IMR-90 (cell line): ENCODE data around the gene DRC3. TPM values are rescaled to one million over a fixed set of nuclear protein-coding genes. Genes with fewer than 3 reads are reported as not detected.

Experiments used
- ATAC-seq: fragments of 200-7000 bp; cut with Tn5 transposase; 2 replicates; pipeline ENCODE4 v1.9.1; 2020; ENCODE audit warnings: low read depth, mild to moderate bottlenecking, moderate library complexity
- BruUV-seq: library from RNA; stranded (reverse); fragments of 400-500 nt; replicated peaks from 2 replicates; lab custom pipeline; 2021; lab: Mats Ljungman, UMichigan
- CTCF ChIA-PET: fragments of 300-600 bp; formaldehyde crosslinking; extraction: SDS; loops from one replicate; lab custom pipeline; 2021; ENCODE audit warnings: antibody characterized with exemption; lab: Yijun Ruan, JAX
- POLR2A ChIA-PET: fragments of 300-600 bp; sonication (Branson Sonifier 250); formaldehyde crosslinking; loops from one replicate; lab custom pipeline; 2022; ENCODE audit warnings: antibody characterized with exemption; ENCODE audit not compliant: unreplicated experiment; lab: Charles Lee
- DNase-seq: peaks from one replicate; pipeline ENCODE4 v3.0.0; 2013
- H2AFZ ChIP-seq: replicated peaks from 2 replicates; pipeline ENCODE3; 2013; ENCODE audit warnings: low read length, mild to moderate bottlenecking; ENCODE audit not compliant: poor library complexity
- H2AK5ac ChIP-seq: 2 replicates; pipeline ENCODE4 v1.6.1; 2013; ENCODE audit warnings: low read depth, low read length, inconsistent platforms
- H2AK9ac ChIP-seq: replicated peaks from 2 replicates; pipeline ENCODE3; 2013; ENCODE audit warnings: mild to moderate bottlenecking, low read depth, low read length, moderate library complexity; ENCODE audit not compliant: poor library complexity
- H2BK120ac ChIP-seq: 2 replicates; pipeline ENCODE4 v1.6.1; 2013; ENCODE audit warnings: low read depth, low read length, inconsistent platforms
- H2BK15ac ChIP-seq: 3 replicates; pipeline ENCODE4 v1.6.1; 2013; ENCODE audit warnings: low read depth, low read length, inconsistent platforms
- H2BK20ac ChIP-seq: 2 replicates; pipeline ENCODE4 v1.6.1; 2013; ENCODE audit warnings: low read depth, mild to moderate bottlenecking, inconsistent platforms, low read length, moderate library complexity
- H2BK5ac ChIP-seq: 2 replicates; pipeline ENCODE4 v1.6.1; 2013; ENCODE audit warnings: mild to moderate bottlenecking, low read depth, low read length, inconsistent platforms; ENCODE audit not compliant: poor library complexity, severe bottlenecking
- H3K14ac ChIP-seq: replicated peaks from 2 replicates; pipeline ENCODE4 v1.6.1; 2013; ENCODE audit warnings: low read depth, low read length, inconsistent platforms
- H3K18ac ChIP-seq: 2 replicates; pipeline ENCODE4 v1.6.1; 2013; ENCODE audit warnings: low read depth, low read length, control low read depth
- H3K23ac ChIP-seq: 2 replicates; pipeline ENCODE4 v1.6.1; 2013; ENCODE audit warnings: low read depth, low read length, inconsistent platforms
- H3K27ac ChIP-seq: 2 replicates; pipeline ENCODE4 v1.5.1; 2013; ENCODE audit warnings: mild to moderate bottlenecking, control low read depth, low read length; ENCODE audit not compliant: insufficient read depth
- H3K27me3 ChIP-seq: 2 replicates; pipeline ENCODE4 v1.6.1; 2013; ENCODE audit warnings: low read length; ENCODE audit not compliant: control insufficient read depth, insufficient read depth
- H3K36me3 ChIP-seq: 2 replicates; pipeline ENCODE4 v1.6.1; 2013; ENCODE audit warnings: low read length, mixed read lengths; ENCODE audit not compliant: control insufficient read depth, insufficient read depth
- H3K4ac ChIP-seq: 2 replicates; pipeline ENCODE4 v1.6.1; 2013; ENCODE audit warnings: low read depth, low read length, inconsistent platforms
- H3K4me1 ChIP-seq: 2 replicates; pipeline ENCODE4 v1.6.1; 2013; ENCODE audit warnings: low read length, mixed read lengths; ENCODE audit not compliant: control insufficient read depth, insufficient read depth
- H3K4me2 ChIP-seq: 2 replicates; pipeline ENCODE4 v1.6.1; 2013; ENCODE audit warnings: low read depth, mild to moderate bottlenecking, control low read depth, low read length, moderate library complexity
- H3K4me3 ChIP-seq: 2 replicates; pipeline ENCODE4 v1.5.1; 2013; ENCODE audit warnings: low read depth, mild to moderate bottlenecking, control low read depth, low read length, moderate library complexity; ENCODE audit not compliant: insufficient read depth
- H3K56ac ChIP-seq: 2 replicates; pipeline ENCODE4 v1.6.1; 2013; ENCODE audit warnings: low read length, inconsistent platforms; ENCODE audit not compliant: insufficient read depth; ENCODE audit errors: extremely low read depth
- H3K79me1 ChIP-seq, 2 experiments: 2 replicates each; pipeline ENCODE4 v1.6.1; 2013; ENCODE audit warnings: low read length in 2 of 2, inconsistent platforms in 1 of 2, low read depth in 1 of 2
- H3K9ac ChIP-seq: 2 replicates; pipeline ENCODE4 v1.6.1; 2013; ENCODE audit warnings: low read depth, low read length, control low read depth
- H3K9me1 ChIP-seq: 2 replicates; pipeline ENCODE4 v1.6.1; 2013; ENCODE audit warnings: low read length, inconsistent platforms; ENCODE audit not compliant: insufficient read depth
- H3K9me3 ChIP-seq: 2 replicates; pipeline ENCODE4 v1.6.1; 2013; ENCODE audit warnings: low read length; ENCODE audit not compliant: control insufficient read depth, insufficient read depth
- H4K20me1 ChIP-seq: 2 replicates; pipeline ENCODE4 v1.6.1; 2013; ENCODE audit warnings: low read length, inconsistent platforms; ENCODE audit not compliant: insufficient read depth
- H4K5ac ChIP-seq: 2 replicates; pipeline ENCODE4 v1.6.1; 2013; ENCODE audit warnings: mild to moderate bottlenecking, low read depth, low read length, control low read depth
- H4K8ac ChIP-seq, 2 experiments: 2 replicates each; pipeline ENCODE4 v1.6.1; 2013; ENCODE audit warnings: low read depth in 2 of 2, low read length in 2 of 2, control low read depth in 1 of 2, inconsistent platforms in 1 of 2
- H4K91ac ChIP-seq: 2 replicates; pipeline ENCODE4 v1.6.1; 2013; ENCODE audit warnings: low read depth, low read length, inconsistent platforms; ENCODE audit not compliant: insufficient read depth
- CEBPB ChIP-seq: IDR thresholded peaks from 2 replicates; pipeline ENCODE4 v1.6.1; 2012; ENCODE audit warnings: low read depth, low read length, improper control_type of control experiment
- CTCF ChIP-seq: conservative IDR thresholded peaks from 2 replicates; pipeline ENCODE4 v1.5.1; 2012; ENCODE audit warnings: mild to moderate bottlenecking, low read depth, low read length, improper control_type of control experiment
- ELK1 ChIP-seq: fragments of 150-350 bp; IDR thresholded peaks from 2 replicates; pipeline ENCODE4 v1.6.1; 2016; ENCODE audit warnings: low read depth, mild to moderate bottlenecking, low read length, moderate library complexity, borderline replicate concordance
- NFE2L2 ChIP-seq: fragments of 150-350 bp; IDR thresholded peaks from 2 replicates; pipeline ENCODE4 v1.6.1; 2016; ENCODE audit warnings: low read depth, mild to moderate bottlenecking, low read length
- POLR2A ChIP-seq: IDR thresholded peaks from 2 replicates; pipeline ENCODE4 v1.6.1; 2012; ENCODE audit warnings: mild to moderate bottlenecking, low read depth, low read length
- RAD21 ChIP-seq: IDR thresholded peaks from 2 replicates; pipeline ENCODE4 v1.6.1; 2012; ENCODE audit warnings: low read length, improper control_type of control experiment
- RFX5 ChIP-seq: IDR thresholded peaks from 2 replicates; pipeline ENCODE4 v1.8.0; 2012; ENCODE audit warnings: low read depth, mild to moderate bottlenecking, low read length, moderate library complexity
- WGBS, 2 experiments: methylation state at CpG; one replicate each; pipeline versions ENCODE4 v1.1.5 to v1.1.7; 2013; ENCODE audit warnings: missing lambda C conversion rate in 2 of 2; ENCODE audit not compliant: insufficient read length in 1 of 2; ENCODE audit errors: extremely low coverage in 2 of 2; 5-methylcytosine and 5-hydroxymethylcytosine counted together
- dilution Hi-C: fragments of 300-500 bp; cut with HindIII; formaldehyde crosslinking; loops from one replicate; pipeline ENCODE4 v1.14.3; 2018; ENCODE audit warnings: low sequenced_read_pairs; ENCODE audit not compliant: unreplicated experiment
- in situ Hi-C: fragments of 300-500 bp; cut with MboI; formaldehyde crosslinking; loops from 3 replicates; pipeline ENCODE4 v1.14.3; 2019; ENCODE audit warnings: low sequenced_read_pairs, inconsistent platforms, mixed read lengths
- intact Hi-C: fragments of 100-400 bp; cut with micrococcal nuclease; formaldehyde crosslinking; loops from 2 replicates; pipeline ENCODE4 v1.10.0; 2022
- polyA plus RNA-seq, 3 experiments: library from polyadenylated mRNA; depleted of rRNA; stranded (reverse); fragments of >200 nt; gene quantifications; 2 replicates each; pipeline ENCODE4 v1.2.3, GENCODE V29; 2012; ENCODE audit warnings: low replicate concordance in 1 of 3
- total RNA-seq: library from RNA; depleted of rRNA; stranded (reverse); fragments of >200 nt; gene quantifications from 2 replicates; pipeline ENCODE4 v1.2.3, GENCODE V29; 2012

Gene DRC3
- total and polyA plus RNA-seq, 2 of the 4 experiments (the other 2 are of a cell fraction): 0.55 to 0.72 TPM

GRCh38 chr17:17966399-17966798 lies 6.3 kb upstream of the DRC3 start:
- no peaks in the 10 kb centered on the region for H3K36me3 ChIP-seq
- H3K14ac ChIP-seq: no peak overlapping the region
- H3K56ac ChIP-seq: no peak overlapping the region
- no TSS peak for BruUV-seq
- no peak overlapping the region; the same call in 1 of the 2 replicates for H4K5ac ChIP-seq
- H3K4me2 ChIP-seq: no peak overlapping the region
- H3K18ac ChIP-seq: no peak overlapping the region
- WGBS, 2 experiments: no CpG with 5 or more reads among the region's 3 CpGs
- H3K9me3 ChIP-seq: no peaks in the 10 kb centered on the region
- no peak overlapping the region for H3K4ac ChIP-seq
- H2BK15ac ChIP-seq: no peak overlapping the region
- H3K4me3 ChIP-seq: no peak overlapping the region
- no peak overlapping the region for H4K8ac ChIP-seq
- ChIA-PET CTCF (no interaction called here), POLR2A (interaction anchor here (0.6 kb wide), 1 partner anchor 52 kb away, joined by 3 read pairs; no protein-coding TSS in a partner anchor)
- TF ChIP-seq RAD21 (no peak), RFX5 (no peak), CEBPB (no peak), ELK1 (no peak), NFE2L2 (no peak), CTCF (no peak), POLR2A (no peak)
- H2AK5ac ChIP-seq: no peak overlapping the region
- intact Hi-C loops (no loop called here), in situ Hi-C loops (no loop called here), dilution Hi-C loops (no loop called here)
- H3K9ac ChIP-seq: no peak overlapping the region
- H3K27ac ChIP-seq: no peak overlapping the region
- DNase-seq (no peak), ATAC-seq (no peak)
- H3K79me1 ChIP-seq: peaks cover 24 to 73% of the 10 kb centered on the region in 2 experiments
- no peak overlapping the region for H2BK5ac ChIP-seq
- H3K4me1 ChIP-seq: peaks cover 19% of the 10 kb centered on the region
- no peak overlapping the region for H2AK9ac ChIP-seq
- H2BK120ac ChIP-seq: no peak overlapping the region
- peak overlapping the region; percentile 43; the same call in 1 of the 2 replicates for H3K23ac ChIP-seq
- H3K9me1 ChIP-seq: peaks cover 12% of the 10 kb centered on the region
- no peak overlapping the region for H2BK20ac ChIP-seq
- H2AFZ ChIP-seq: no peak overlapping the region
- no peak overlapping the region for H4K91ac ChIP-seq
- H3K27me3 ChIP-seq: no peaks in the 10 kb centered on the region
- H4K20me1 ChIP-seq: peaks cover 37% of the 10 kb centered on the region; the same call in 1 of the 2 replicates
